Breast epithelium (tissue), 3 donors: Measurements from ENCODE around the gene ZNF785.

Experiments
- CTCF ChIP-seq, 3 donors: fragments of 450-650 bp; IDR thresholded peaks; one replicate each; pipeline ENCODE4 v1.5.1; 2016 to 2017; ENCODE audit warnings: antibody characterized with exemption in 3 of 3, mild to moderate bottlenecking in 3 of 3, moderate library complexity in 3 of 3
- POLR2A ChIP-seq: fragments of 450-650 bp; IDR thresholded peaks from one replicate; pipeline ENCODE4 v1.6.1; 2016; ENCODE audit warnings: antibody characterized with exemption, mild to moderate bottlenecking, moderate library complexity
- POLR2AphosphoS5 ChIP-seq, 3 donors: sonication (generic); formaldehyde crosslinking; IDR thresholded peaks; one replicate each; pipeline ENCODE4 v1.6.1; 2017; ENCODE audit warnings: antibody characterized with exemption in 3 of 3

GRCh38 chr16:30557957-30558788 lies 27.3 kb downstream of the ZNF785 start, which contains the start of gene ZNF764:
- TF ChIP-seq POLR2A, result no peak
- no peak for TF ChIP-seq CTCF (IDR thresholded peaks at IDR 0.05)
- peak; percentile 62 to 79 (median 64) for TF ChIP-seq POLR2AphosphoS5 (IDR thresholded peaks at IDR 0.05)
